HG02571 (cell line): ENCODE data around the gene FAM120B.

Source experiments
- ATAC-seq: cut with Tn5 transposase; IDR thresholded peaks from one replicate; pipeline ENCODE4 v1.9.1; 2021; ENCODE audit warnings: mild to moderate bottlenecking, moderate library complexity; ENCODE audit not compliant: unreplicated experiment

Gene FAM120B

GRCh38 chr6:170270984-170271593, 35.5 kb upstream of the FAM120B start:
- no peak for ATAC-seq

DNA sequence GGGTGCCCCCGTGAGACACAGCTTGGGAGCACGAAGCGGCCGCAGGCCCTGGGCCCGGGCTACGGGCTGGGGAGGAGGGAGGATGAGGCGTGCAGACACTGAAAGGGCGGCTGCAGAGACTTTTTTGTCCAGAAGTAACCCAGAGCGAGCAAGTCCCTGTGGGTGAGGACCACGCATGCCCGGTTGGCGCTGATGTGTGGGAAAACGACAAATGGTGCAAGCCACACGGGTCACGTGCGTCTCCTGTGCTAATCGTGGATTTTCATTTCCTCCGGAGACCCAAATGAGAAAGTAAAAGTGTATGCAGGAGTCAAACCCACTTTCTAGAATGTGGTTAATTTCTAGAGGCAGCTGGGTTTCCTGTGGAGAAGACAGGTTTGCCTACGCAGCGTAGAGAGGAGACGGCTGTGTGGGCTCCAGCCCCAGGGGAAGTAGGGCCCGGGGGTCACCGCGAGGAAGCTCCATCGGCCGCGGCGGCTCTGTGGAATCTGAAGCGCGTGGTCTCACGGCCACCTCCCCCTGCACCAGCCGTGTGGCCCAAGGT, 34.7 kb upstream of the FAM120B start:
- ATAC-seq: peak; percentile 87

GRCh38 chr6:170272341-170273065, 34.1 kb upstream of the FAM120B start:
- ATAC-seq: no peak

DNA sequence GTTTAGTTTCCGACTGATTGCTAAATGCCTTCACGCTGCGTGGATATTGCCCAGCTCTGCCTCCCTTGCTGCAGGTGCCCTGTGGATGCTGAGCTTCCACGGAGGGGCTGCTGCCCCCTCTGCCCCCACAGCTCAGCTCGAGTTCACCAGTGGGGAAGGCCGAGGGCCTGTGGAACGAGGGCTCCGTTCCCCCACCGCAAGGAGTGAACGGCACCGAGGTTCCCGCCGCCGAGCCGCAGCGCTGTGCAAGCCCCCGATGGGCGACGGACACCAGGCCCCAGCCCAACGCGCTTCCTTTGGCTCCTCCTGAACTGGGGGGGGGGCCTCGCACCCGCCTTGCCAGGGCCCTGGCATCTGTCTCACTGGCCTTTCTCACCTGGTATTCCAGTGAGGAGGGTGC, 33.4 kb upstream of the FAM120B start:
- ATAC-seq: no peak

DNA sequence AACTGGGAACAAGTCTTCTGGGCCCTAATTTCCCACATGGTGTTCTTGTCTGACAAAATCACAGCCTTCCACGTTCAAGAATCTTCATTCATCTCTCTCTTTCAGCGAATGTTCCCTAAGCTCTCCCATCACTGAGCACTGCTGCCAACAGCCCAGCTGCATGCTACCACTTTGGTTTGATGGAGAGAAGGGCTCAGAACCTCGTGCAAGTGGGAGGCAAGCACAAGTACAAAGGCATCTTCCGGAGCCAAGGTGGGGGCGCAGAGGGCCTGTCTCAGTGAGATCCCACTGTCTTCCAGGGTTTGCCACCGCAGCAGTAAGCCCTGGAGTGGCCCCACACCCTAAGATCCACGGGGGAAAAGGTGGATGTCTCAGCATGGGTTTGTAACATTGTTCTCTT, 32.9 kb upstream of the FAM120B start:
- ATAC-seq: no peak

GRCh38 chr6:170274713-170275560, 31.6 kb upstream of the FAM120B start:
- ATAC-seq: no peak

DNA sequence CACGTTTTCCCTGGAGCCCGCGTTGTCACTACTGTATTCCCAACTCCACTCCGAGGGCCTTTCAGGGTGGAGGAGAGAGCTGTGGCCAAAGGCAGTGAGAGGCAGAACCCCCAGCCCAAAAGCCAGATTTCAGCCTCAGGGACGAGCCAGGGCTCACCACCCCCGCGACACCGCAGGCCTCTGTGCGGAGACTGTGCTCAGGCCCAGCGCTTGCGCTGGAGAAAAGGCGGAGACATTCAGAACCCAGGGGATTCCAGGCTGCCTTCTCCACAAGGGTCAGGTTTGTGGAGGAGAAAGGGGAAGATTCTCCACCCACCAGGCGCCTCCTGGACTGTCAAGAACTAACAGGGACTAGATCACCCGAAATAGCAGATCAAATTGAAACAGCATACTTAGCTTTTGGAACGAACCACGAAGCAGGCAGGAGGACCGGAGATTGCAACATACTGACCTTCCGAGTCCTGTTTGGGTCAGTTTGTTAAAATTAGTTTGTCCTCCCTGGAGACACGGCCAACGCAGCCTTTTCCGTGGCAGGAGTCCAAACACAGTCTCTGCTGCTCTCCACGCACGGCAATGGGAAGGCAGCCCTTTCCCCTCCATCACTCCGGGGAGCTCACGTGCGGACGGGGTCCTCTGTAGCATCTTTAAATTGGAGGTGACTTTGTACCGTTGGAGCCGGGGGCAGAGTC, 30.0 kb upstream of the FAM120B start:
- ATAC-seq: no peak

GRCh38 chr6:170277893-170278742, 28.4 kb upstream of the FAM120B start:
- ATAC-seq: no peak

GRCh38 chr6:170278743-170279094, 27.8 kb upstream of the FAM120B start:
- no peak for ATAC-seq

DNA sequence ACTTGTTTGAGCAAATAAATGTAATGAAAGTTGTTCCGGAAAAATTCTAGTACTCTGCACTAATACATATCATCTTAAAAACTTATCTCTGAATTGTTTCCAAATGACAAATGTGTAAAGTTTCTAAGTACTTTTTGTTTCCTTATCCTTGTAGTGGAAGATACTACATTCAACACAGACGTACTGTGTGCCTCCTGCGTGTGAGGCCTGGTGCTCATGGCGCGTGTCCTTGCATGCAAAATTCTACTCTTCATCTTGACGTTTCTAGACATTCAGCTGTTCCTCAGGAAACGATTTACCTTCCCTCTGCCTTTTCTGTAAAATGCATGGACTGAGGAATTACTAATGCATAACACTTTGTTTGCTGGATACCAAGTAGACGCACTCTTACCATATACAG, 27.1 kb upstream of the FAM120B start:
- ATAC-seq: no peak

- no peak for ATAC-seq
Measured at GRCh38 chr6:170279977-170280688, 26.4 kb upstream of the FAM120B start.

DNA sequence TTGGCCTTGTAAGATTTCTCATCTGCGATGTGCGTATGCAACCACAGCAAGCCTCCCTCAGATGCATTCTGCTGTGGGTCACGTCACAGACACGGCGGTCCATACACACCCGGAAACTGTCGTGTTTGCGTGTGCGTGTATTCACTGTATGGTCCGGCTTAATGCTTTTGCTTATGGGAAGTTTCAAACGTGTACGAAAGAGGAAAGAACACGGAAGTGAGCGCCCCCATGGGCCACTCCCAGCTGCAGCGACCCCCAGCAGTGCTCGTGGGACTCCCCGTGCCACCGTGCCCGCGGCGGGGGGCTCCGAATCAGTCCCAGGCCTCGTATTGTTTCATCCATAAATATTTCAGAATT, 25.9 kb upstream of the FAM120B start:
- ATAC-seq: no peak

DNA sequence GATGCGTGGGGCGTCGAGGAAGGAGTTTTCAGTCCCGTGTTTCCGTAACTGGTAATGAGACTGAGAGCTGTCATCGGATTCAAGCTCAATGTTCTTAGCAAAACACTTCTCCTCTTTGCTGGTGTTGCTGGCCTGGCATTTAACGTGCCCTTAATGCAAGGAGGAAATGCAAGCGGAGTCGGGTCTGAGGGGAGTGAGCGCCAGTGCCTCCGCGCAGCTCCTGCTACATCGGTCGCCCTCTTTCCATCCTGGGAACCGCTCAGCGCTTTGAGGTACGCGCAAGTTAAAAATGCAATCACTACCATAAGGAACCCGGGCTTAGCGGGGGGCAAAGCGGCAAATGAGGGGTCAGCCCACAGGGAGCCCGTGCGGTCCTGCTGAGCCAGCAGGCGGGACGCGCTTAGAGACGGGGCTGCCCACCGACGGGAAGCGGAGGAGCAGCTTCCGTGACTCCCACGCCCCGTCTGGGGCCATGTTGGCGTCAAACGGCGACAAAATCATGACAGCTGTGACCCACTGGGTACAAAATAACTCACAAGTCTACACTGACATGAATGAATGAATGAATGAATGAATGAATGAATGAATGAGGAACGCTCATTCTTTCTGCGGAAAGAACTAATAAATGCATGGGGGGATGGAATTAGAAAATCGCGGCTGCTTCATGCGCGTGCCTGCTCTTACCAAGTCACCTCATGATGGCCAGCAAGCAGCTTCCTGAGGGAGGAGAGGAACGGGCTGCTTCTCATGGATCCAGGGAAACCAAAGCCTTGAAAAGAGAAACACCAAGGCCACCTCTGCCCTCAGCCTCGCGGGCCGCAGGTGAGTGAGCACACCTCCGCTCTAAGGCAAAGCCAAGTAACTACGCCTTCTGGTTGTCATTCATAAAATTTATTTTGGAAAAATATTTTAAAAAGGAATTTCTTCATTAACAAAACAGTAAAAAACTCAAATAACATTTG, 24.9 kb upstream of the FAM120B start:
- no peak for ATAC-seq

GRCh38 chr6:170282512-170283158, 23.9 kb upstream of the FAM120B start:
- ATAC-seq: no peak

- ATAC-seq: no peak
Measured at GRCh38 chr6:170283212-170284081, 23.1 kb upstream of the FAM120B start.

DNA sequence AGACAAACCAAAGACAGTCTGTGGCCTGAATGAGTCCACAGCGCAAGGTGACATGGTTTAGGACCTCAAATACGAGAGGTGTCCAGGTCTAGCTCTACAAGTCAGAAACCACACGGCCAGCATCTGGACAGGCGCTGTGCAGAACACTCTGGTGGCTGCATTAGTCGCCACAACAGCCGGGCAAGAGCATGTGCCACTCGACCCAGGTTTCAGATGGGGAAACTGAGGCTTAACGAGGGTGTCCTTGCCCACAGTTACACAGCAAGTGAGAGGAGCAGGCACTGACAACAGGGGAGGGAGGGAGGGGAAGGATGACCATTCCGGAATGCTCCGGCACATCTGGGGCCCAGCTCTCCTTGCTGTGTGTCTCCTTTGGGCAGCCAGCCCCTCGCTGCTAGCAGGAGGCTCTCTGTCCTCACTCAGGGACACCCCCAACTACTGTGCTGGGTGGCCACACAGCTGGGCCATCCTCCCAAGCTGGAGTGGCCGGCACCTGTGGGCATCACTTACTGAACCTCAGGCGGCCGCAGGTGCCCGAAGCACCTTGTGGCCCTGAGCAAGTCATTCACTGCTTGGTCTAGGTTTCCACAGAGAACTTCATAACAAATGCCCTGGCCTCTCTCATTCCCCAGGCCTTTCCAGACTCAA, 22.3 kb upstream of the FAM120B start:
- ATAC-seq: no peak
